Common myeloid progenitor, CD34-positive (primary cell): ENCODE results near the gene AMBRA1.

Experiments
- CTCF ChIA-PET: fragments of 350-600 bp; sonication (Branson Sonifier 250); formaldehyde crosslinking; loops from one replicate; lab custom pipeline; 2021; ENCODE audit warnings: antibody characterized with exemption; lab: Charles Lee
- POLR2A ChIA-PET: fragments of 350-600 bp; sonication (Branson Sonifier 250); formaldehyde crosslinking; loops from one replicate; lab custom pipeline; 2021; ENCODE audit warnings: antibody characterized with exemption; lab: Charles Lee
- DNase-seq, 3 donors: peaks; one replicate each; pipeline versions ENCODE4 v3.0.0 to v3.0.0-alpha.2; 2013
- H3K27ac ChIP-seq, 2 experiments: 1 replicate in 1 of 2; 2 replicates in 1 of 2; pipeline ENCODE4 v1.7.0; 2013; ENCODE audit warnings: inconsistent platforms in 2 of 2, low read length in 2 of 2, mild to moderate bottlenecking in 2 of 2, low read depth in 1 of 2, moderate library complexity in 1 of 2; ENCODE audit not compliant: severe bottlenecking in 2 of 2, insufficient read depth in 1 of 2, poor library complexity in 1 of 2
- H3K27me3 ChIP-seq, 5 experiments: replicated peaks in 2 of 5; 1 replicate in 3 of 5; 2 replicates in 2 of 5; pipeline versions ENCODE4 v1.6.1 to v1.7.0; 2013; ENCODE audit warnings: low read length in 4 of 5, mild to moderate bottlenecking in 2 of 5, moderate library complexity in 2 of 5, inconsistent platforms in 1 of 5; ENCODE audit not compliant: insufficient read depth in 5 of 5, control insufficient read depth in 4 of 5
- H3K36me3 ChIP-seq, 4 experiments: 1 replicate in 2 of 4; 2 replicates in 2 of 4; pipeline versions ENCODE4 v1.6.1 to v1.7.0; 2013; ENCODE audit warnings: low read length in 3 of 4, control low read depth in 1 of 4, mild to moderate bottlenecking in 1 of 4; ENCODE audit not compliant: control insufficient read depth in 4 of 4, insufficient read depth in 4 of 4
- H3K4me1 ChIP-seq, 4 experiments: 1 replicate in 3 of 4; 2 replicates in 1 of 4; pipeline versions ENCODE4 v1.6.1 to v1.7.1; 2013; ENCODE audit warnings: low read length in 3 of 4, mild to moderate bottlenecking in 3 of 4, control low read depth in 1 of 4, inconsistent platforms in 1 of 4, moderate library complexity in 1 of 4; ENCODE audit not compliant: control insufficient read depth in 4 of 4, insufficient read depth in 4 of 4; ENCODE audit errors: control extremely low read depth in 1 of 4
- H3K4me3 ChIP-seq, 7 experiments: 1 replicate in 4 of 7; 2 replicates in 3 of 7; pipeline versions ENCODE4 v1.5.1 to v1.7.0; 2013; ENCODE audit warnings: mild to moderate bottlenecking in 7 of 7, low read length in 6 of 7, moderate library complexity in 6 of 7, inconsistent platforms in 2 of 7, low read depth in 2 of 7, control low read depth in 1 of 7; ENCODE audit not compliant: insufficient read depth in 4 of 7, control insufficient read depth in 1 of 7; ENCODE audit errors: extremely low read depth in 1 of 7
- H3K9me3 ChIP-seq, 5 experiments: 1 replicate in 4 of 5; 2 replicates in 1 of 5; pipeline versions ENCODE4 v1.6.1 to v1.7.1; 2013; ENCODE audit warnings: low read length in 4 of 5, mild to moderate bottlenecking in 2 of 5, inconsistent platforms in 1 of 5, low read depth in 1 of 5, moderate library complexity in 1 of 5; ENCODE audit not compliant: control insufficient read depth in 4 of 5, insufficient read depth in 2 of 5; ENCODE audit errors: control extremely low read depth in 1 of 5
- WGBS: methylation state at CpG from one replicate; pipeline ENCODE4 v1.1.5; 2013; ENCODE audit not compliant: insufficient coverage; 5-methylcytosine and 5-hydroxymethylcytosine counted together

Gene AMBRA1

DNA sequence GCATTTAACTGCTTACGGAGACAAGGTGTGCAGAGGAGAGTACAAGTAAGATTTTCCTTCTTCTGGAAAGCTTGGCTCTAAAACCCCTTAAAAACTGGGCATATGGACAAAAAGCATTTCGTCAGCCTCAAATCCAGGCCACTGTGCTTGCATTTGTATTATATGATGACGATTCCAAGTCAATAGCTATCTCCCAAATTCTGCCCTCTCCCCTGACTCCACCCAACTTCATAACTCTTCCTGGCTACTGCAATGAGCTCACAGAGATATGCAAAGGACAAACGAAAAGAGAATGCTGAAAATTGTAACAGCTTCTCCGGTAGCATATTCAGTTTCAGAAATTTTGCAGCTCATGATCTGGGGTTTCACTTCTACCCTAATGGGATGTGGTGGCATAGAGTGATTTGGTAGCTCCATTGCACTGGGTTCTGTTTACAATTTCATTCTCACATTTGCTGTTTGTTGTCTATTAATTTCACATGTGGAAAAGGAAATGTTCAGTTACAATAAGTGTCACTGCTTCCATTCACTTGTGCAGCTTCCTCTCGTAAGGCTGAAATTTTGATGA, 156.6 kb downstream of the AMBRA1 start:
- no peaks in the 10 kb centered on the region for H3K27me3 ChIP-seq
- DNase-seq: no peak
- peaks cover 4 to 33% (median 25%) of the 10 kb centered on the region in 4 experiments for H3K36me3 ChIP-seq
- ChIA-PET POLR2A (no interaction called here), CTCF (interaction anchor here (0.7 to 2.6 kb wide), 3 partner anchors 14 to 52 kb away, joined by 3 to 9 read pairs (median 4); no protein-coding TSS in a partner anchor)
- no peak overlapping the region for H3K4me3 ChIP-seq
- no peaks in the 10 kb centered on the region for H3K9me3 ChIP-seq
- H3K27ac ChIP-seq: no peak overlapping the region
- H3K4me1 ChIP-seq: no peaks in the 10 kb centered on the region
- WGBS: 95% methylated on average over 4 of the region's 6 CpGs

DNA sequence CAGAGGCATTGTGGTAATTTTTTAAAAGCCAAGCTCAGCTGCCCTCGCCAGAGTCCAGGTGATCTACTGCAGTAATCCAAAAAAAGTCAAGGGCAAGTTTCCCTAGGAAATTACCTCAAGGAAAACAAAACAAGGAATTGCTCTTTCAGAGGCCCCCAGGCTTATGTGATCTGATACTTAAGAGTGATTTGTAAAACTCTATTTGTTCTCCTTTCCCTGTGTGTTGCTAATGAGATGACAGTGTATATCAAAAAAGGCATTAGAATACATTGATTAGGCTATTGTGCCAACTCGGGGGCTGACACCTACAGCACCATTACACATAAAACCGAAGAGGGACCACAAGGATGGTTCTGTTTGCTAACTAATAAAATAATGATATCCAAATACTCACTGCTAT, 157.7 kb downstream of the AMBRA1 start:
- no peak overlapping the region for H3K4me3 ChIP-seq
- DNase-seq: no peak
- 100% methylated on average over 1 of the region's 3 CpGs for WGBS
- no peaks in the 10 kb centered on the region for H3K4me1 ChIP-seq
- H3K36me3 ChIP-seq: peaks cover 4 to 36% (median 25%) of the 10 kb centered on the region in 4 experiments
- H3K27ac ChIP-seq: no peak overlapping the region
- ChIA-PET CTCF (interaction anchor here (2.6 kb wide), 1 partner anchor 15 kb away, joined by 9 read pairs; no protein-coding TSS in a partner anchor), POLR2A (no interaction called here)
- no peaks in the 10 kb centered on the region for H3K9me3 ChIP-seq
- H3K27me3 ChIP-seq: no peaks in the 10 kb centered on the region

DNA sequence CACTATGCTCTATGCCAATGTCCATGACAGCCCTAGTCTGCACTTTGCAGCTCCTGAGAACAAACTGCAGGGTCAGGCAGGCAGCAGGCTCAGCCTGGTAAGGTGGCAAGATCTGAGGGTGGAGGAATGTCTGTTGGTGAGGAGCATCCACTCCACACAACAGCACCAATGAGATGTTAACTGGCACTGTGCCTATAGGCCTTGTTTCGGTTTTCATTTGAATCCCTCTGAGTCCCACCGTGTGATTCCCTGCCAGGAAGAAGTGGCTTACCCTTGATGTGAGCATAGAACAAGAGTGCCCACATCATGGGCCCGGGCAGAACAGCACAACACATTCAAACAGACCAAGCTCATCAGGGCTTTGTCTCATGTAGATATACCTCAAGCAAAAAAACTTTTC, 158.1 kb downstream of the AMBRA1 start:
- DNase-seq: no peak
- ChIA-PET CTCF (interaction anchor here (1.1 to 2.6 kb wide), 3 partner anchors 16 to 94 kb away, joined by 3 to 9 read pairs (median 3); no protein-coding TSS in a partner anchor), POLR2A (no interaction called here)
- 92% methylated on average over 3 of the region's 3 CpGs for WGBS
- Histone ChIP-seq H3K4me1 (no peaks in the 10 kb centered on the region), H3K4me3 (no peak overlapping the region), H3K27ac (no peak overlapping the region), H3K27me3 (no peaks in the 10 kb centered on the region), H3K9me3 (no peaks in the 10 kb centered on the region), H3K36me3 (peaks cover 4 to 37% (median 30%) of the 10 kb centered on the region in 4 experiments)

DNA sequence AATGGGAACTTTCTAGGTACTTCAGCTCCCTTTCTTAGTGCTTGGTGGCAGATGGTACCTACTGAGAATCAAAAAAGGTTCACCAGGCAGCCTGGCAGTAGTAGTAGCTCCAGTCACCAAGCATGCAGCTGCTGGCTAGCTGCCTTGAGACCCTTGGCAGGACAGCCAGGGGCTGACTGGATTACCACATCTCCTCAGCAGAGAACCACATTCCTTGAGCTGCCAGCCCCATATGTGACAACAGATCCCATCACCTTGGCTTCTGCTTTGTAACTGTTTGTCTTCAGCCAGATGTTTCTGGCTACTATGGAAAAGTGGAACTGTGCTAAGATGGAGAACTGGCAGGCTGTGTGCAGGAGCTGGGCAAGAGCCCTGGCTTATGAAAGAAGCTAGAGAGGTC, 162.6 kb downstream of the AMBRA1 start:
- DNase-seq: no peak
- Histone ChIP-seq H3K27ac (no peak overlapping the region), H3K9me3 (no peaks in the 10 kb centered on the region), H3K4me3 (no peak overlapping the region), H3K27me3 (no peaks in the 10 kb centered on the region), H3K36me3 (peaks cover 2 to 48% (median 36%) of the 10 kb centered on the region in 4 experiments), H3K4me1 (no peaks in the 10 kb centered on the region)
- CTCF ChIA-PET: interaction anchor here (0.7 to 1.6 kb wide), 5 partner anchors 15 to 109 kb away, joined by 3 to 4 read pairs (median 3); no protein-coding TSS in a partner anchor
- POLR2A ChIA-PET: interaction anchor here (0.6 to 0.7 kb wide), 2 partner anchors 36 to 187 kb away, joined by 3 read pairs; no protein-coding TSS in a partner anchor

DNA sequence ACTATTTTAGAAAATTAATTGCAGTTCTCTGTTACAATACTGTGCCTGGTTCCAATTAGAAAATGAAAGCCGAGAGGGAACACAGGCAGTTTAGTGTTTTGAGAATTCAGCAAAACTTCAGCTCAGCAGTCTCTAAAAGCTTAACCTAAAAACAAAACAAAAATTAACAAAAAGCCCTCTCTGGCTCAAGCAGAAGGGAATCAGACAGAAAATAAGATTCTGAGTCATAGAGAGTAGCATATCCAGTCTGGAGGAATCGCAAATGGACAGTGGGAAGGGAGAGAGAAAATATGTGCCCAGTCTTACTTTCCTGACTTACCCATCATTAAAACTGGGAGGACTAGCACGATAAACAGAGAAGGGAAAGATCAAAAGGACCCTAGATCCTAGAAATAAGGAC, 164.1 kb downstream of the AMBRA1 start:
- ChIA-PET POLR2A (no interaction called here), CTCF (no interaction called here)
- Histone ChIP-seq H3K27me3 (no peaks in the 10 kb centered on the region), H3K27ac (no peak overlapping the region), H3K4me3 (no peak overlapping the region), H3K4me1 (no peaks in the 10 kb centered on the region), H3K9me3 (no peaks in the 10 kb centered on the region), H3K36me3 (peaks cover 2 to 46% (median 34%) of the 10 kb centered on the region in 4 experiments)
- 100% methylated on average over 1 of the region's 3 CpGs for WGBS
- no peak for DNase-seq

DNA sequence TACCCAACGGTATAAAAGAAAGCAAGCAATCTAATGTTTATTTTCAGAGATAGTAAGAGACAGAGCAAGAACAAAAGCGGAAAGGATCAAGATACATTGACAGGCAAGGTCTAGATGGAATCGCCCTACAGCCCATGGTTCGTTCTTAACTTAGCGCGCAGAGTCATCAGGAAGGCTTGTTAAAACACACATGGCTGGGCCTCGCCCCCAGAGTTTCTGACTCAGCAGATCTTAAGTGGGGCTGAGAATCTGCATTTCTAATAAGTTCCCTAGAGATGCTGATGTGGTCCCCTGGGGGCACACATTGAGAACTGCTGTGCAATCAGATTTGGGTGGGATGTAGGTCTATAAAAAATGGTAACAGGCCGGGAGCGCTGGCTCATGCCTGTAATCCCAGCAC, 166.5 kb downstream of the AMBRA1 start:
- ChIA-PET POLR2A (no interaction called here), CTCF (no interaction called here)
- Histone ChIP-seq H3K4me1 (no peaks in the 10 kb centered on the region), H3K9me3 (no peaks in the 10 kb centered on the region), H3K27me3 (no peaks in the 10 kb centered on the region), H3K4me3 (no peak overlapping the region), H3K36me3 (peaks cover 0 to 31% (median 23%) of the 10 kb centered on the region in 4 experiments), H3K27ac (no peak overlapping the region)
- 98% methylated on average over 8 of the region's 9 CpGs for WGBS
- DNase-seq: peak in 2 of 3 donors; percentile 13 to 32

DNA sequence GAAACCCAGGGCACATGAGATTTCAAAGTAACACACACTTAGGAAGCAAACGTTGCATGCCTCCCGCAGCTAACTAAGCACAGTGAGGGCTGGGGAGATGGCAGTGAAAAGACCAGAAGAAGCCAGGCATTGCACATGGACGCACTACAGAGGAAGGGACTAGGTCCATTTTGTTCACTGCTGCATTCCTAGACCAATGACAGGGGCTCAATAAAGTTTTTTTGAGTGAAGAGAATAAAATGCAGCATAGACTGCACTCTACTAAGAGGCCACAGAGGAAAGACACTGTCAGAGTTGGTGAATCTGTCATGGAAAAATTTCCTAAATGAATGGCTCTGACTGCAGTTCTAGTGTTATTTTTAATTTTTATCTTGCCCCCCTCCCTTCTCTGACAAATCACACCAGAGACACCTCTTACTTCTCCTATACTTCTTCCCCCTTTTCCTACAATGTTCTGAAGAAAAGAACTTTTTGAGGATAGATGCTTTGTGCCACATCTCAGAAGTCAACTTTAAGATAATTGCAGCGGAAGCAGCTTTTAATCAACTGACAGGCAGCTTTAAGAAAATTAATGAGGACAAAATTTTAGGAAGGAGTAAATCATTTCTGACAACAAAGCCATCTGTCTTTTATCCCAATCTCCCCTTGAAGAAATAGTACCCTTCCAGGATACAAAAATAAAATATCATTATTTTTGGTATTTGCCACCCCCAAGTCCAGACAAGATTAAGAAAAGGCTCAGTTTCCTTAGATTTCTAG, 167.4 kb downstream of the AMBRA1 start:
- H3K27me3 ChIP-seq: no peaks in the 10 kb centered on the region
- 100% methylated on average over 2 of the region's 4 CpGs for WGBS
- peak in 2 of 3 donors; percentile 27 to 45 for DNase-seq
- H3K36me3 ChIP-seq: peaks cover 2 to 36% (median 25%) of the 10 kb centered on the region in 4 experiments
- H3K9me3 ChIP-seq: no peaks in the 10 kb centered on the region
- POLR2A ChIA-PET: no interaction called here
- no peaks in the 10 kb centered on the region for H3K4me1 ChIP-seq
- peak overlapping the region in 1 of 2 experiments; percentile 37 for H3K27ac ChIP-seq
- CTCF ChIA-PET: no interaction called here
- H3K4me3 ChIP-seq: no peak overlapping the region
